GM21619 (cell line): Measurements from ENCODE around the gene SLX4IP.

Experiments used
- ATAC-seq: cut with Tn5 transposase; IDR thresholded peaks from one replicate; pipeline ENCODE4 v1.9.1; 2021; ENCODE audit not compliant: unreplicated experiment

The SLX4IP gene

GRCh38 chr20:10465135-10465534 lies 30.0 kb downstream of the SLX4IP start:
- no peak for ATAC-seq

DNA sequence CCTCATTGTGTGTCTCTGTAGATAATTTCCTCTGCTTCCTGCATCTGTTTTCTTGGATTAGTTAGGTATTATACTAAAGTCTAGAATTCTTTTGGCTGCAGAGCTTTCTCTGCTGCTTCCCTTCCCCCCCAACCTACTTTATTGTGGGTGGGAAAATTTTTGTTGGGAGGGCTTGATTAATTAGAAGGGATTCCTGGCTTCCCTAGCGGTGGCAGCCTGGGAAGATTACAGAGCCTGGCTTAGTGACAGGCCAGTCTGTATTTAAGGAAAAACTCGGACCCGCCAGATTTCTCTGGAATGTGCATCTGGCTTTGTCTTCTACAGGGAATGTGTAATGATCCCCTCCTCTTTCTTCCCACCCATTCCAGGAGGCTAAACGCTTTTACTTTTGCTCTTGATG lies 31.2 kb downstream of the SLX4IP start:
- ATAC-seq, result no peak

GRCh38 chr20:10466855-10467254 lies 31.8 kb downstream of the SLX4IP start:
- no peak for ATAC-seq

DNA sequence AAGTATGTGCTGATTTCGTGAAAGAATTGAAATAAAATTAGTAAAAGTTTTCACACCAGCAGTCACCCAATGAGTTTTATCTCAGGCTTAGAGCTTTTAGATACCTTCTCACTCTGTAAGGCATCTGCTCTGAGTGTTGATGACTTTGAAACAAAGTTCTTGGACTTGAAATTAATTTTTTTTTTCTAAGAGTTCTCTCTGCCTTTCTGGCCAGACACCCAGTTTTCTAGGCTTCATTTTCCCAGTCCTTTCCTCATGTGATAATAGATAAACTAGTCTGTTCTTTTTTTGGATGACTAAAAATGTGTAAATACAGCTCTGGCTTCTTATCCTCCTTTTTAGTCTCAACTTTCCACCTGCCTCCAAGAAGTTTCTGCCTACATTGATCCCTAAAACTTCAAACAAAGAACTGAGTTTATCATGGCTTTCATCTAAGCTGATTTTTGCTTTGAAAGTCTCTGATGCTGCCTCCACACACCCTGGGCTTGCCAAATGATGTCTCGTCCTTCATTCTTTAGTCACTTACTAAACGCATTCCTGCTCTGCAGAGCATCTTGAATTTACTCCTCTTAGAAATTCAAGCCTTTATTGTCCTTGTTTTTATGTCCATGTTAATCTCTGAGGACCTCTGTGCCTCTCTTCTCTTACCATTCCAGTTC lies 32.7 kb downstream of the SLX4IP start:
- ATAC-seq, result no peak

DNA sequence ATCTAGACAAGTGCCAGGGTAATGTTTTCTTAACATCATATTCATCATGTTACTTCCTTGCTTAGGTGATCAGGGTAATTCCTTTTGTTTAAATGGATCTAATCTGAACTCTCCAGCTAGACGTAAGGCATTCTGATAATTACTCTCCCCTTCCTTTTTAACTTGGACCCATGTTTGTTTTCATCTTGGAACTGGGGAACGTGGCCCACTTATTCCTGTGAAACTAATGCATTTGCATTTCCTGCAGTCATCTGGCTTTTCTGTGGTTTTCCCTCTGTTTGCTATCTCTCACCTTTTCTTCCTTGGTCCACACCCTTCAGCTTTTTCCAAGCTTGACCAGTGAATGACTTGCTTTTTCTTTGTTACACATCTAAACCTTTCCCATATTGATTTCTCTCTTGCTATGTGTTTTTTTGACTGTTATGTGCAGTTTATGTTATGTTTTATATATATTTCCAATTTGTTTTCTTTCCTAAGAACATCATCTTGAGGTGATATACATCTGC lies 33.3 kb downstream of the SLX4IP start:
- ATAC-seq, result no peak

DNA sequence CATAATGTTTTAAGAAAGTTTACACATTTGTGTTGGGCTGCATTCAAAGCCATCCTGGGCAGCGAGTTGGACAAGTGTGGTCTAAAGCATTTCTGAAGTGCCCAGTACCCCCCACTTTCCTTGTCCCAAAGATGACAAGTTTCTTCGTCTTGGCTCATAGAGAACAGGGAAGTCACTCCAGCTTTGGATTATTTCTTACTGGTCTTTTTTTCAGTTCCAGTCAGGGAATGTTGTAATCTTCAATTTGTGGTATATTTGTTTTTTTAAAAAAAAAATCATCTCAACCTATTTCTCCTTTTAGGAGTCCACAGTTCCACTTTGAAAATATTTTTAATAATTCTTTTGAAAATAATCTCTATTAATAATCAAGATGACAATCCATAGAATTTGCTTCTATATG lies 34.0 kb downstream of the SLX4IP start:
- ATAC-seq, result no peak

- ATAC-seq, result no peak
Measured at GRCh38 chr20:10469599-10469998, 34.5 kb downstream of the SLX4IP start.

- no peak for ATAC-seq
Measured at GRCh38 chr20:10470276-10470675, 35.2 kb downstream of the SLX4IP start.

GRCh38 chr20:10472871-10473270 lies 37.8 kb downstream of the SLX4IP start:
- no peak for ATAC-seq

- no peak for ATAC-seq
Measured at GRCh38 chr20:10474606-10475184, 39.6 kb downstream of the SLX4IP start.

DNA sequence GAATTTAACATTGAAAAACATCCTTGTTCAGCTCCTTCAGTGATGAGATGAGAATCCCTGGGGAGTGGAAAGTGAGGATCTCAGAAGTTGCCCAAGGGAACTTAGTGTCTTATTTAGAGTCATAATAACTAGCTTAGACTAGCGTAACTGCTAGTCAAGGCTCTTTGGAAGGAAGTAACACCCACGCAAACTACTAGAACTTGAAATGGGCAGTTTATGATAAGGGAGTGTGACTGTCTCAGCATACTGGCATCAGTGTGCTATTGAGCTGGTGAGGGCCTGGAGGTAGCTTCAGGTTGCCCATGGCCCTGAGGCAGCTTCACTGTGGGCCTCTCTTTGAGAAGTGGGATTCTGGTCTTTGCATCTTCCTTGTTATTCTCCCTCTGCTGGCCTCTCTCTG lies 40.1 kb downstream of the SLX4IP start:
- ATAC-seq, result no peak

- ATAC-seq, result peak; percentile 75
Measured at GRCh38 chr20:10476319-10476724, 41.2 kb downstream of the SLX4IP start.

GRCh38 chr20:10478205-10478604 lies 43.1 kb downstream of the SLX4IP start:
- peak; percentile 68 for ATAC-seq

DNA sequence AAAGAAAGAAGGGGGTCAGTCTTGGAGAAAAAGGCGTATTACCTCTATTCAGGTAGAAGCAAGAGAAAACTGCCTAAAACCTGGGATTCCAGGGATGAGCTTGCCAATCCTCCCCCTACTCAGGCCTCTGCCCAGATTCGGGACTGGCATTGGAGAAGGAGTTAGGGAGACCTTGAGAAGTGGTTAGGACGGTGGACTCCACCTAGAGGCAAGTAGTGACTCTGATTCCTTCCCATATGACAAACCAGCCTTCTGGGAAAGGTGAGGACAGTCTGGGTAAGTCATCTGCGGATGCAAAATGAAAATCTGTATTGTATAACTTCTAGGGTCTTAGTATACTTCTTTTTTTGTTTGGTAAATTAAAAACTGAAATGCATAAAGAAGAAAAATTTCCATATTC lies 43.8 kb downstream of the SLX4IP start:
- ATAC-seq, result no peak

DNA sequence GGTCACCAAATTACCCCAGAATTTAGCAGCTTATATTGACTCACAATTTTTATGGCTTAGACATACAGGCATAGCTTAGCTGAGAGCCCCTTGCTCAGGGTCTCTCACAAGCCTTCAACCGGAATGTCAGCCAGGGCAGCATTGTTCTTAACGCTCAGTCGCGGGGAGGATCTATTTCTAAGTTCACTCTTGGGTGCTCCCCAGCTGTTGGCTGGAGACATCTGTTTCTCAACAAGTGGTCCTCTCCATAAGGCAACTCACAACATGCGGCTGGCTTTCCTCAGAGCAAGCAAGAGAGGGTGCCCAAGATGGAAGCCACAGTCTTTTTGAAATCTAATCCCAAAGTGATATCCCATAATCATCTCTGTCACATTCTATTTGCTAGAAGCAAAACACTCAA lies 46.6 kb downstream of the SLX4IP start:
- no peak for ATAC-seq

GRCh38 chr20:10483691-10484090 lies 48.6 kb downstream of the SLX4IP start:
- no peak for ATAC-seq

DNA sequence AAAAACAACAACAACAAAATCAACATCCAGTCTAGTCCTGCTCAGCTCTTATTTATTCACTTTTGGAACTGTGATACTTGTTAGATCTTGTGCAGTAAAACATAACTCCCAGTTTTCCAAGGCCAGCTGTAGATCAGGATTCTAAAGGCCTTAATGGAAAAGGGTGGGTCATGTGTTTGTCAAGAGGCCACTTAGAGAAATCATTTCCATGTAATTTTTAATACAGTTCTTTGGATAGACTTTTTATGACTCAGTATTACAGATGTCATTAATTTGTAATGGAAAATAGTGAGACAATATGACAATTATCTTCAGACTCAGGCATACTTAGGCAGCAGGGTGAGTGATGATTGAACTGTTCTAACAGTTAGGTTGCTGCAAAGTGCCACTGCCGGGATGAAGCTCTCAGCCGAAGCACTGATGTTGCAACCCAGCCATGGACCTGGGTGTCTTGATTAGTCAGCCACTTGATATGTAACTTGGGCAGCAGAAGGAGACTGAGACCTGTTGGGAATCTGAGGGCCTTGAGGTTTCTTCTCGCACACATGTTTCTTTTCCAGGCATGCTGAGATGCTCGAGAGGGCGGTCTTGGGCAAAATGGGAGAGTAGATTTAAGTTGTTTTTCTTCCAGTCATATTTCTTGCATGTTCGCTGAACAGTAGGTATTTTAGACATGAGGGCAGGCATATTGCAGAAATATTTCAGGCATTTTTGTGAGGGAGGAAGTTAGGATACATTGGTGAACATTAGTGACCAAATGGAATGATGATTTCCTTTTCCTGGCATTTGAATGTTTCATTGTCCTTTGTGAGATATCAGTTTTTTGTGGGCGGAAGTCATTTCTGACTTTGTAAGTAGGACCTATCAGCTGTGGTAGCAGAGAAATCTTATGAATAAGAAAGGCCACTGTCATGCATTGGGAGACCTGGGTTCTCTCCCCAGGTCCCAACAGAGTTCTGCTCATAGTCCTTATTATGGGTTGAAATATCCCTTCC lies 52.3 kb downstream of the SLX4IP start:
- no peak for ATAC-seq

DNA sequence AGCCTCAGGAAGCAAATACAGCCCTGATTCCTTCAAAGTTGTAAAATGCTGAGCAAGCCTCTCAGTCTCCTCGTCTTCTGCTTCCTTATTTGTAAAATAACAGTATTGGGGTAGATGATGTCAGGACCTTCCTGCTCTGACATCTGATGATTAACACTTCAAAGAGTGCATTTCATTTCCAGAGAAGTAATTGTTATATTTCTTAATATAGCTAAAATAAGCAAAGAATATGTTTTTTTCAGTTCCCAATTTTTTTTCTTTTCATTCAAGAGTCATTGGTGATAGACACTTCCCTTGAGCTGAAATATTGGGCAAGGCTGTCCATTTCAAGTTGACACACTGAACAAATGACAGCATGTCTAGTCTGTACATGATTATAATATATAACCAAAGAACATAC lies 53.4 kb downstream of the SLX4IP start:
- no peak for ATAC-seq

DNA sequence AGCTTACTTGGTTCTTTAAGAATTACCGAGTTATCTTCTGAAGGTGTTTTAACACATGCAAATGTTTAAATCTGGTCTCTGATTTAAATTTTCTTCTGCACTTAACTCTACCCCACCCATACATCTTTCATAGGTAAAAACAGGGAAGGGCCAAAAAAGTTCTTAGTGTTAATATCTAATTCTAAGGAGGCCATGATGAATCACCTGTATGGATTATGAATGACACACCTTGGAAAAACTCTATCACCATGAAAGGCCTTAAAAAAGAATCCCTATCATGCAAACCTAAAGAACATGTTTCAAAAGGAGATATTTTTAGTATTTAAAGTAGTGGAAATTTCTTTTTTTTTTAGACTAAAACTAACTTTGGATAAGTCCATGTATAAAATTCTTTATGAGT lies 54.7 kb downstream of the SLX4IP start:
- ATAC-seq, result no peak

DNA sequence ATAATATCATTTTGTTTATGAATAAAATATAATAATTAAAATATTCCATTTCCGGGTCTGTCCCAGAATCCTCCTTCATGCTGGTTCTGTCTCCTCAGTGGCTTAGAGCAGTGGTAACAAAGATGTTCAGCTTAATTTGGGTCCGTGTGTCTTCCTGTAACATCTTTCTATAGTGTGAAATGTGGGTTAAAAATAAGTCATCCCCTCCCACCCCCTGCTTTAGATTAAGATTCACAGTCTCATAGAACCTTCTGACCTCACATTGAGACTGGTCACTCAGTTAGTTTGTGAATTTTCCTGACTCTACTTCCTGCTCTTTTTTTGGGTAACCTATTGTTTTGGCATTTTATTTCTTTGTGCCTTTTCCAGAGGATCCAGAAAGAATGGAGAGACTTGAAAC lies 55.2 kb downstream of the SLX4IP start:
- no peak for ATAC-seq

GRCh38 chr20:10490706-10491105 lies 55.6 kb downstream of the SLX4IP start:
- ATAC-seq, result no peak

GRCh38 chr20:10492065-10492464 lies 57.0 kb downstream of the SLX4IP start:
- no peak for ATAC-seq
